ENCODE results near the gene PARD3B. TPM values are rescaled to one million over a fixed set of nuclear protein-coding genes. Genes with fewer than 3 reads are reported as not detected.

The PARD3B gene
- total and polyA plus RNA-seq, 2 of the 4 experiments (the other 2 are of a cell fraction): 3.3 to 15.6 TPM

- no peak for DNase-seq
- H3K79me1 ChIP-seq (ENCODE audit: low read depth in 1 of 2, low read length in 2 of 2): no peaks in the 10 kb centered on the region
- no peak overlapping the region for H4K5ac ChIP-seq (ENCODE audit: low read depth, low read length)
- POLR2A ChIA-PET (ENCODE audit: unreplicated experiment): no interaction called here
- no peak overlapping the region for H2BK20ac ChIP-seq (ENCODE audit: low read depth, low read length)
- no peaks in the 10 kb centered on the region for H3K27me3 ChIP-seq (ENCODE audit: control insufficient read depth, insufficient read depth, low read length)
- no peak overlapping the region for H3K23ac ChIP-seq (ENCODE audit: low read depth, low read length)
- H3K4me1 ChIP-seq (ENCODE audit: control insufficient read depth, insufficient read depth, low read length): no peaks in the 10 kb centered on the region
- no peak overlapping the region for H3K27ac ChIP-seq (ENCODE audit: insufficient read depth, low read length)
- 0 out of 2 replicates have a peak, but pooled peaks cover 2% of the 10 kb centered on the region for H3K9me1 ChIP-seq (ENCODE audit: insufficient read depth, low read length)
- no peak overlapping the region for H2BK15ac ChIP-seq (ENCODE audit: low read depth, low read length)
- TF ChIP-seq MAZ (IDR thresholded peaks at IDR 0.05; ENCODE audit: borderline replicate concordance, low read depth, low read length) (no peak), NFE2L2 (IDR thresholded peaks at IDR 0.05; ENCODE audit: low read depth, low read length) (no peak), BHLHE40 (IDR thresholded peaks at IDR 0.05; ENCODE audit: low read depth, low read length) (no peak), RFX5 (IDR thresholded peaks at IDR 0.05; ENCODE audit: low read depth, low read length) (no peak), POLR2A (IDR thresholded peaks at IDR 0.05; ENCODE audit: low read depth, low read length) (no peak), MAFK (IDR thresholded peaks at IDR 0.05; ENCODE audit: low read depth, low read length) (no peak), CHD1 (IDR thresholded peaks at IDR 0.05; ENCODE audit: low read depth, low read length) (no peak)
- TF ChIP-seq, protein P1, sequence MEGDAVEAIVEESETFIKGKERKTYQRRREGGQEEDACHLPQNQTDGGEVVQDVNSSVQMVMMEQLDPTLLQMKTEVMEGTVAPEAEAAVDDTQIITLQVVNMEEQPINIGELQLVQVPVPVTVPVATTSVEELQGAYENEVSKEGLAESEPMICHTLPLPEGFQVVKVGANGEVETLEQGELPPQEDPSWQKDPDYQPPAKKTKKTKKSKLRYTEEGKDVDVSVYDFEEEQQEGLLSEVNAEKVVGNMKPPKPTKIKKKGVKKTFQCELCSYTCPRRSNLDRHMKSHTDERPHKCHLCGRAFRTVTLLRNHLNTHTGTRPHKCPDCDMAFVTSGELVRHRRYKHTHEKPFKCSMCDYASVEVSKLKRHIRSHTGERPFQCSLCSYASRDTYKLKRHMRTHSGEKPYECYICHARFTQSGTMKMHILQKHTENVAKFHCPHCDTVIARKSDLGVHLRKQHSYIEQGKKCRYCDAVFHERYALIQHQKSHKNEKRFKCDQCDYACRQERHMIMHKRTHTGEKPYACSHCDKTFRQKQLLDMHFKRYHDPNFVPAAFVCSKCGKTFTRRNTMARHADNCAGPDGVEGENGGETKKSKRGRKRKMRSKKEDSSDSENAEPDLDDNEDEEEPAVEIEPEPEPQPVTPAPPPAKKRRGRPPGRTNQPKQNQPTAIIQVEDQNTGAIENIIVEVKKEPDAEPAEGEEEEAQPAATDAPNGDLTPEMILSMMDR (conservative IDR thresholded peaks at IDR 0.05; ENCODE audit: low read depth, low read length): no peak
- H3K9me3 ChIP-seq (ENCODE audit: control insufficient read depth, insufficient read depth, low read length): no peaks in the 10 kb centered on the region
- dilution Hi-C loops (cut with HindIII; ENCODE audit: low sequenced_read_pairs, unreplicated experiment): no loop called here
- BruUV-seq (replicated peaks): no TSS peak
- H4K20me1 ChIP-seq (ENCODE audit: insufficient read depth, low read length): no peaks in the 10 kb centered on the region
- H4K91ac ChIP-seq (ENCODE audit: insufficient read depth, low read depth, low read length): no peak overlapping the region
- CTCF ChIA-PET: interaction anchor here (1.1 kb wide), 1 partner anchor 909 kb away, joined by 4 read pairs; no protein-coding TSS in a partner anchor
- 88% methylated on average over 7 of the region's 12 CpGs; no CpG with 5 or more reads in 1 of the 2 experiments for WGBS, 2 experiments (ENCODE audit: extremely low coverage in 2 of 2, insufficient read length in 1 of 2)
- H4K8ac ChIP-seq (ENCODE audit: low read depth in 2 of 2, low read length in 2 of 2): no peak overlapping the region
- H2BK120ac ChIP-seq (ENCODE audit: low read depth, low read length): no peak overlapping the region
- H2BK5ac ChIP-seq (ENCODE audit: low read depth, low read length, poor library complexity, severe bottlenecking): no peak overlapping the region
- H3K4ac ChIP-seq (ENCODE audit: low read depth, low read length): no peak overlapping the region
- H3K14ac ChIP-seq (replicated peaks; ENCODE audit: low read depth, low read length): no peak overlapping the region
- H2AK9ac ChIP-seq (replicated peaks; ENCODE audit: low read depth, low read length, poor library complexity): no peak overlapping the region
- H2AFZ ChIP-seq (replicated peaks; ENCODE audit: low read length, poor library complexity): no peak overlapping the region
- no peak overlapping the region for H3K56ac ChIP-seq (ENCODE audit: extremely low read depth, insufficient read depth, low read length)
- no peak overlapping the region for H3K18ac ChIP-seq (ENCODE audit: low read depth, low read length)
- H3K4me2 ChIP-seq (ENCODE audit: low read depth, low read length): no peak overlapping the region
- H3K9ac ChIP-seq (ENCODE audit: low read depth, low read length): no peak overlapping the region
- in situ Hi-C loops (cut with MboI; ENCODE audit: low sequenced_read_pairs): no loop called here
- intact Hi-C loops (cut with micrococcal nuclease): no loop called here
- no peak for ATAC-seq (ENCODE audit: low read depth)
- no peak overlapping the region for H3K4me3 ChIP-seq (ENCODE audit: insufficient read depth, low read depth, low read length)
- H3K36me3 ChIP-seq (ENCODE audit: control insufficient read depth, insufficient read depth, low read length): 0 out of 2 replicates have a peak, but pooled peaks cover 2% of the 10 kb centered on the region
- no peak overlapping the region for H2AK5ac ChIP-seq (ENCODE audit: low read depth, low read length)
Measured at GRCh38 chr2:205170399-205170798, 625.1 kb downstream of the PARD3B start.
